Measurements from ENCODE around the gene PRSS53. TPM values are rescaled to one million over a fixed set of nuclear protein-coding genes. Genes with fewer than 3 reads are reported as not detected.
"Not testable (repeated sequence)": the region's sequence is repeated elsewhere in the genome, so short reads cannot be mapped to it uniquely, and the experiment has no call there.

The PRSS53 gene
- total RNA-seq (2013): 0.69 TPM
- polyA plus RNA-seq: 1 to 10 TPM in 1 of 3 donors, under 1 TPM in 1, not detected in 1; 0.17 to 5.1 TPM
- polyA minus RNA-seq: 1.3 and 1.4 TPM in 2 replicates
- total RNA-seq: 0.06 to 2.0 (median 0.91) reads per million in 11 experiments

DNA sequence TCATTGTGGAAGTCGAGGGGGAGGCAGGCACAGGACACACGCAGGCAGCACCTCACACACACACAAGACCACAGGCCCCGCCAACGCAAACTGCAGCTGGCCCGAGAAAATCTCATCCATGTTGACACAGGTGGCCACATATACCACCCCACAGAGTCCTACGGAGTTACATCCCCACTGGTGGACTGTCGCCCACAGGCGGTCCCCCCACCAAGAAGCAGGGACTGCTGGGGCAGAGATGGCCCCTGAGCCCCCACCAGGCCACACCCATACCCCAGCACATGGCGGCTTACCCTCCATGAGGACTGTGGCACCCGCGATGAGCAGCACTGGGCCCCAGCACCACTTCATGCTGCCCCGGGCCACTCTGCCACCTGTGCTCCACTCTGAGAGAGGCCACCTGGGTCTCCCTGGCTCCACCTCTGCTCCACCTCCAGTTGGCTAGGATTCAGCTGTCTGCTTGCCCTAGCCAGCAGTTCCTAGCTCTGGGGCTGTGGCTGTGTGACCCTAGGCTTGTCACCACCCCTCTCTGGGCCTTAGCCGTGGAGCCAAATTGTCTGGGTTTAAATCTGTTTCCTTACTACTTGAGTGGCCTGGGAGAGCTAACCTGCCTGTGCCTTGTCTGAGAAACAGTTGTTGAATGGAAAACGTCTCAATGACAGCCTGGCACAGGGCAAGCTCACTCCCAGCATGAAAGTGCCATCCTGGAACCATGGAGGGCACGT is at the start of gene PRSS53:
Gene PRSS53, minus strand, starts transcription at position 485 of the 725 bp plus-strand sequence. Its CDS starts 134 bp downstream, at position 351.
- Histone ChIP-seq H2AFZ (ENCODE audit: insufficient read depth, low read depth, low read length, poor library complexity, severe bottlenecking) (no peak within 1 kb of the TSS), H3K9ac (ENCODE audit: insufficient read depth, low read length, poor library complexity, severe bottlenecking) (no peak within 1 kb of the TSS), H3K4me3 (replicated peaks in 1 of 3; ENCODE audit: low read depth in 2 of 3, low read length in 3 of 3) (no peak within 1 kb of the TSS), H3K79me2 (ENCODE audit: insufficient read depth, low read length) (peaks cover 19% of the 10 kb centered on the region), H3K4me2 (replicated peaks; ENCODE audit: extremely low read depth, low read length, poor library complexity, severe bottlenecking) (no peak within 1 kb of the TSS), H3K27ac (ENCODE audit: low read depth in 1 of 2, low read length in 2 of 2) (no peak within 1 kb of the TSS), H3K9me3 (replicated peaks in 1 of 2; ENCODE audit: control insufficient read depth in 1 of 2, insufficient read depth in 1 of 2, low read length in 2 of 2) (no peaks in the 10 kb centered on the region), H4K20me1 (ENCODE audit: insufficient read depth, low read length) (peaks cover 19% of the 10 kb centered on the region), H3K36me3 (replicated peaks in 1 of 2; ENCODE audit: control insufficient read depth in 1 of 2, insufficient read depth in 2 of 2, low read length in 2 of 2) (peaks cover 31 to 66% of the 10 kb centered on the region in 2 donors), H3K4me1 (ENCODE audit: control insufficient read depth in 1 of 2, insufficient read depth in 2 of 2, low read length in 2 of 2) (peaks cover 5% of the 10 kb centered on the region in 2 donors), H3K27me3 (ENCODE audit: control insufficient read depth in 2 of 2, insufficient read depth in 2 of 2, low read length in 2 of 2) (no peaks in the 10 kb centered on the region)
- no peak within 1 kb of the TSS for H3K4me3 Mint-ChIP-seq
- no peak within 1 kb of the TSS for H3K27ac Mint-ChIP-seq
- H3K4me1 Mint-ChIP-seq: peaks cover 3% of the 10 kb centered on the region
- H3K27me3 Mint-ChIP-seq (ENCODE audit: low read depth in 3 of 3): peaks cover 0 to 3% (median 0%) of the 10 kb centered on the region in 3 donors
- TF ChIP-seq, protein P1, sequence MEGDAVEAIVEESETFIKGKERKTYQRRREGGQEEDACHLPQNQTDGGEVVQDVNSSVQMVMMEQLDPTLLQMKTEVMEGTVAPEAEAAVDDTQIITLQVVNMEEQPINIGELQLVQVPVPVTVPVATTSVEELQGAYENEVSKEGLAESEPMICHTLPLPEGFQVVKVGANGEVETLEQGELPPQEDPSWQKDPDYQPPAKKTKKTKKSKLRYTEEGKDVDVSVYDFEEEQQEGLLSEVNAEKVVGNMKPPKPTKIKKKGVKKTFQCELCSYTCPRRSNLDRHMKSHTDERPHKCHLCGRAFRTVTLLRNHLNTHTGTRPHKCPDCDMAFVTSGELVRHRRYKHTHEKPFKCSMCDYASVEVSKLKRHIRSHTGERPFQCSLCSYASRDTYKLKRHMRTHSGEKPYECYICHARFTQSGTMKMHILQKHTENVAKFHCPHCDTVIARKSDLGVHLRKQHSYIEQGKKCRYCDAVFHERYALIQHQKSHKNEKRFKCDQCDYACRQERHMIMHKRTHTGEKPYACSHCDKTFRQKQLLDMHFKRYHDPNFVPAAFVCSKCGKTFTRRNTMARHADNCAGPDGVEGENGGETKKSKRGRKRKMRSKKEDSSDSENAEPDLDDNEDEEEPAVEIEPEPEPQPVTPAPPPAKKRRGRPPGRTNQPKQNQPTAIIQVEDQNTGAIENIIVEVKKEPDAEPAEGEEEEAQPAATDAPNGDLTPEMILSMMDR (IDR thresholded peaks at IDR 0.05): no peak
- no peaks in the 10 kb centered on the region for H3K9me3 Mint-ChIP-seq
- 88% methylated on average over 12 of the region's 15 CpGs for WGBS (ENCODE audit: insufficient coverage)
- peaks cover 35 to 54% of the 10 kb centered on the region in 2 donors for H3K36me3 Mint-ChIP-seq
- no peak for DNase-seq
- intact Hi-C loops (cut with micrococcal nuclease): no loop called here

DNA sequence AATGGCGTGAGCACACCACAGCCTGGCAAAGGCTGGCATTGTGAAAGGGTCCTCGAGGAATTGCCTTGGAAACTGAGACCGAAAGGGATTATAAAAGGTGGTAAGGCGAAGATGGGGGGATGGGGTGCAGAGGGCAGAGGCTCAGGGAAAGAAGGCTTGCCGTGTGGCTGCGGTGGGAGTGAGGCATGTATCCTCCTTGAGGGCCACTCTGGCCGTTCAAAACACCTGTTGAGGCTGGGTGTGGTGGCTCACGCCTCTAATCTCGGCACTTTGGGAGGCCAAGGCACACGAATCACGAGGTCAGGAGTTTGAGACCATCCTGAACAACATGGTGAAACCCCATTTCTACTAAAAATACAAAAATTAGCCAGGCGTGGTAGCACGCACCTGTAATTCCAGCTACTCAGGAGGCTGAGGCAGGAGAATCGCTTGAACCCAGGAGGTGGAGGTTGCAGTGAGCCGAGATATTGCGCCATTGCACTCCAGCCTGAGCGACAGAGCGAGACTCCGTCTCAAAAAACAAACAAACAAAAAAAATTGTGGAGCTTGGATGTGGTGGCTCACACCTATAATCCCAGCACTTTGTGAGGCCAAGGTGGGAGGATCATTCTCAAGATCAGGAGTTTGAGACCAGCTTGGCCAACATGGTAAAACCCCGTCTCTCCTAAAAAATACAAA is 48.2 kb upstream of the PRSS53 start:
- H3K4me1 ChIP-seq (ENCODE audit: control insufficient read depth in 1 of 2, insufficient read depth in 2 of 2, low read length in 2 of 2): peaks cover 42 to 57% of the 10 kb centered on the region in 2 donors
- H3K9me3 Mint-ChIP-seq; H2AFZ ChIP-seq (ENCODE audit: insufficient read depth, low read depth, low read length, poor library complexity, severe bottlenecking); H3K27ac ChIP-seq (ENCODE audit: low read depth in 1 of 2, low read length in 2 of 2); H3K27me3 Mint-ChIP-seq (ENCODE audit: low read depth in 3 of 3); H3K4me3 Mint-ChIP-seq; H3K27ac Mint-ChIP-seq; H3K9me3 ChIP-seq (replicated peaks in 1 of 2; ENCODE audit: control insufficient read depth in 1 of 2, insufficient read depth in 1 of 2, low read length in 2 of 2); H3K4me3 ChIP-seq (replicated peaks in 1 of 3; ENCODE audit: low read depth in 2 of 3, low read length in 3 of 3); H3K27me3 ChIP-seq (ENCODE audit: control insufficient read depth in 2 of 2, insufficient read depth in 2 of 2, low read length in 2 of 2); DNase-seq; H4K20me1 ChIP-seq (ENCODE audit: insufficient read depth, low read length); H3K79me2 ChIP-seq (ENCODE audit: insufficient read depth, low read length); H3K9ac ChIP-seq (ENCODE audit: insufficient read depth, low read length, poor library complexity, severe bottlenecking); intact Hi-C loops (cut with micrococcal nuclease); H3K4me2 ChIP-seq (replicated peaks; ENCODE audit: extremely low read depth, low read length, poor library complexity, severe bottlenecking): not testable (repeated sequence)
- Mint-ChIP-seq H3K4me1 (peaks cover 42% of the 10 kb centered on the region), H3K36me3 (peaks cover 20% of the 10 kb centered on the region in 2 donors)
- WGBS (ENCODE audit: insufficient coverage): 74% methylated on average over 6 of the region's 20 CpGs
- peaks cover 11 to 15% of the 10 kb centered on the region in 2 donors for H3K36me3 ChIP-seq (replicated peaks in 1 of 2; ENCODE audit: control insufficient read depth in 1 of 2, insufficient read depth in 2 of 2, low read length in 2 of 2)

All from CD14-positive monocyte (primary cell).